Keratinocyte (primary cell): ENCODE data around the gene ZCCHC17. TPM values are rescaled to one million over a fixed set of nuclear protein-coding genes. Genes with fewer than 3 reads are reported as not detected.
A peak's percentile ranks its signal among the peaks of the same experiment; 100 is the strongest.

ENCODE experiments used
- DNase-seq: peaks from one replicate; pipeline ENCODE4 v3.0.0-alpha.2; 2011; ENCODE audit warnings: low read depth, missing footprints, low spot score
- FAIRE-seq: peaks from 2 replicates; lab custom pipeline; 2011; peaks lifted over from hg19 to GRCh38; lab: Jason Lieb, UNC
- H2AFZ ChIP-seq: 2 replicates; pipeline ENCODE4 v1.6.0; 2012; ENCODE audit warnings: low read length, control low read depth, inconsistent platforms; ENCODE audit not compliant: control insufficient read depth
- H3K27ac ChIP-seq: 2 replicates; pipeline ENCODE4 v1.5.1; 2011; ENCODE audit warnings: low read length; ENCODE audit not compliant: control insufficient read depth, insufficient read depth
- H3K27me3 ChIP-seq: 3 replicates; pipeline ENCODE4 v1.6.0; 2011; ENCODE audit warnings: low read length; ENCODE audit not compliant: control insufficient read depth, insufficient read depth; ENCODE audit errors: extremely low read depth
- H3K36me3 ChIP-seq, 2 experiments: 2 replicates in 1 of 2; 3 replicates in 1 of 2; pipeline ENCODE4 v1.5.1; 2011; ENCODE audit warnings: low read length in 2 of 2, mild to moderate bottlenecking in 1 of 2; ENCODE audit not compliant: control insufficient read depth in 2 of 2, insufficient read depth in 2 of 2; ENCODE audit errors: extremely low read depth in 1 of 2
- H3K4me1 ChIP-seq: 3 replicates; pipeline ENCODE4 v1.5.1; 2011; ENCODE audit warnings: low read length; ENCODE audit not compliant: control insufficient read depth, insufficient read depth; ENCODE audit errors: extremely low read depth
- H3K4me2 ChIP-seq: 3 replicates; pipeline ENCODE4 v1.6.0; 2011; ENCODE audit warnings: low read depth, low read length; ENCODE audit not compliant: control insufficient read depth, insufficient read depth; ENCODE audit errors: extremely low read depth
- H3K4me3 ChIP-seq, 3 experiments: fragments of 200-600 bp in 1 of 3; sonication (generic) in 1 of 3; 2 replicates in 2 of 3; 3 replicates in 1 of 3; pipeline ENCODE4 v1.5.1; 2011 to 2016; ENCODE audit warnings: low read length in 3 of 3, mild to moderate bottlenecking in 3 of 3, control low read depth in 2 of 3, inconsistent platforms in 1 of 3, low read depth in 1 of 3, mixed read lengths in 1 of 3, mixed run types in 1 of 3, moderate library complexity in 1 of 3; ENCODE audit not compliant: control insufficient read depth in 2 of 3, insufficient read depth in 2 of 3; ENCODE audit errors: extremely low read depth in 1 of 3
- H3K79me2 ChIP-seq: 2 replicates; pipeline ENCODE4 v1.6.0; 2012; ENCODE audit warnings: low read length; ENCODE audit not compliant: control insufficient read depth, insufficient read depth
- H3K9ac ChIP-seq: 3 replicates; pipeline ENCODE4 v1.6.0; 2011; ENCODE audit warnings: low read length; ENCODE audit not compliant: control insufficient read depth, insufficient read depth; ENCODE audit errors: extremely low read depth
- H3K9me1 ChIP-seq: 3 replicates; pipeline ENCODE4 v1.6.0; 2011; ENCODE audit warnings: low read length; ENCODE audit not compliant: control insufficient read depth, insufficient read depth; ENCODE audit errors: extremely low read depth
- H3K9me3 ChIP-seq: 2 replicates; pipeline ENCODE4 v1.5.1; 2012; ENCODE audit warnings: low read depth, low read length; ENCODE audit not compliant: control insufficient read depth
- H4K20me1 ChIP-seq: 3 replicates; pipeline ENCODE4 v1.6.0; 2011; ENCODE audit warnings: low read length; ENCODE audit not compliant: control insufficient read depth, insufficient read depth; ENCODE audit errors: extremely low read depth
- EZH2 ChIP-seq: IDR thresholded peaks from one replicate; pipeline ENCODE4 v1.6.1; 2012; ENCODE audit warnings: inconsistent platforms, mild to moderate bottlenecking, low read length, moderate library complexity
- dilution Hi-C: fragments of 300-500 bp; cut with MboI; formaldehyde crosslinking; loops from one replicate; pipeline ENCODE4 v1.7.0; 2020; ENCODE audit warnings: low sequenced_read_pairs; ENCODE audit not compliant: extremely low pct_ligation_motif_present
- polyA plus RNA-seq, 5 experiments: library from polyadenylated mRNA; depleted of rRNA in 3 of 5; stranded (reverse) in 3 of 5; stranded (forward) in 1 of 5; unstranded in 1 of 5; fragments of >200 nt; gene quantifications; 1 replicate in 1 of 5; 2 replicates in 3 of 5; 3 replicates in 1 of 5; pipeline versions ENCODE4 v1.2.1 to v1.2.3, GENCODE V29; 2011 to 2012; ENCODE audit warnings: missing spikeins in 2 of 5, low read depth in 1 of 5, low replicate concordance in 1 of 5
- TF ChIP-seq, protein P1 (sequence below), 3 experiments: IDR thresholded peaks in 1 of 3; conservative IDR thresholded peaks in 1 of 3; optimal IDR thresholded peaks in 1 of 3; 2 replicates in 2 of 3; 3 replicates in 1 of 3; pipeline versions ENCODE3 to v1.5.1; 2011; ENCODE audit warnings: low read length in 3 of 3, mild to moderate bottlenecking in 3 of 3, moderate library complexity in 2 of 3, control low read depth in 1 of 3, inconsistent platforms in 1 of 3; ENCODE audit not compliant: insufficient read depth in 2 of 3; ENCODE audit errors: extremely low read depth in 1 of 3

ZCCHC17 gene
- polyA plus RNA-seq, 1 donor (not counting 4 experiments of a cell fraction or from before 2014, with no cell fraction given), result 70.0 TPM

DNA sequence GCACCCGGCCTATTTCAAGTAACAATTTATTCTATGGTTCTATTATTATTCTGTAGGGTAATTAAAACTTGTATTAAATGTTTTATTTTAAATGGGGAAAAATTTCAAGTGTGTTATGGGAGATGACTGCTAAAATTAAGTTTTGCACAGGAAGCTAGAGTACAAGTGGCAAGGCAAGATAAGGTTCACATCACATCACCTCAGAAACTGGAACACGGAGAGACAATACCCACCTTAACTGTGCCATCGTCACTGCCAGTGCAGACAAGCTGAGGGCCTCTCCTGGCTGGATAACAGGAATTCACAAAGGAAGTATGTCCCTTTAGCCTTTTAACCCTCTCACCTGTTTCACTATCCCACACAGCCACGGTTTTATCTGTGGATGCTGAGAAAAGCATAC, 7.8 kb upstream of the ZCCHC17 start:
- dilution Hi-C loops, result no loop called here
- Histone ChIP-seq H3K4me3 (no peak overlapping the region), H2AFZ (no peak overlapping the region), H3K27ac (no peak overlapping the region), H3K9me1 (no peaks in the 10 kb centered on the region), H3K4me2 (no peak overlapping the region), H3K27me3 (no peaks in the 10 kb centered on the region), H3K4me1 (no peaks in the 10 kb centered on the region), H3K9ac (no peak overlapping the region), H3K36me3 (peaks cover 19 to 29% of the 10 kb centered on the region in 2 experiments), H3K79me2 (peaks cover 3% of the 10 kb centered on the region), H3K9me3 (no peaks in the 10 kb centered on the region), H4K20me1 (no peaks in the 10 kb centered on the region)
- DNase-seq (no peak), FAIRE-seq (no peak)
- TF ChIP-seq, protein P1, sequence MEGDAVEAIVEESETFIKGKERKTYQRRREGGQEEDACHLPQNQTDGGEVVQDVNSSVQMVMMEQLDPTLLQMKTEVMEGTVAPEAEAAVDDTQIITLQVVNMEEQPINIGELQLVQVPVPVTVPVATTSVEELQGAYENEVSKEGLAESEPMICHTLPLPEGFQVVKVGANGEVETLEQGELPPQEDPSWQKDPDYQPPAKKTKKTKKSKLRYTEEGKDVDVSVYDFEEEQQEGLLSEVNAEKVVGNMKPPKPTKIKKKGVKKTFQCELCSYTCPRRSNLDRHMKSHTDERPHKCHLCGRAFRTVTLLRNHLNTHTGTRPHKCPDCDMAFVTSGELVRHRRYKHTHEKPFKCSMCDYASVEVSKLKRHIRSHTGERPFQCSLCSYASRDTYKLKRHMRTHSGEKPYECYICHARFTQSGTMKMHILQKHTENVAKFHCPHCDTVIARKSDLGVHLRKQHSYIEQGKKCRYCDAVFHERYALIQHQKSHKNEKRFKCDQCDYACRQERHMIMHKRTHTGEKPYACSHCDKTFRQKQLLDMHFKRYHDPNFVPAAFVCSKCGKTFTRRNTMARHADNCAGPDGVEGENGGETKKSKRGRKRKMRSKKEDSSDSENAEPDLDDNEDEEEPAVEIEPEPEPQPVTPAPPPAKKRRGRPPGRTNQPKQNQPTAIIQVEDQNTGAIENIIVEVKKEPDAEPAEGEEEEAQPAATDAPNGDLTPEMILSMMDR (optimal IDR thresholded peaks at IDR 0.05 in 1 of 3, IDR thresholded peaks at IDR 0.05 in 1 of 3, conservative IDR thresholded peaks at IDR 0.05 in 1 of 3; ENCODE audit: extremely low read depth in 1 of 3, insufficient read depth in 2 of 3, low read length in 3 of 3), result no peak
- no peak for TF ChIP-seq EZH2

DNA sequence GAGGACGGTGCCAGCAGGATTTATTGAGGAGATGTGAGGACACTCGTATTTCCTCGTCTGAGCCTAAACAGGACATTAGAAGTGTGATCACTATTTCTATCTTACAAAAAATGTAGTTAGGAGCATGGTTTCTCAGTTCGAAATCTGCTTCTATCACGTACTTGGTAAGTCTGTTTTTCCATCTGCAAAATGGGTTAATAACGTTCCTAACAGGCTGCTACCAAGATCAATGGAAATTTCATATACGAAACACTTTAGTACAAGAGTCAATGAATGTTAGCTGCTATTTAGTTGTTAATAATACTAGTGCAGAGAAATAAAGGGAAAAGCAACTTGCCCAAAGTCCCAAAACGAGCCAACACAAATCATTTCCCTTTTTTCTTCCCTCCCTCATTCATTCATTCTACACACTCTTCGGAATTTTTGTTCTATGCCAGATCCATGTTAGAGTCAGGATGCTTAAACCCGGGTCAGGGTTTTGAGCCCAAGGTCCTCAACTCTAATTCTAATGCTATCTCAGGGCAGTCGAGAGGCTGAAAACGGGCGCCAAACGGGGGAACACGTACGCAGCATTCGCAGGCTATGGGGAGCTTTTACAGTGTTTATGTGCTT, 852 bp upstream of the ZCCHC17 start:
- no peak for TF ChIP-seq EZH2
- TF ChIP-seq, protein P1 (optimal IDR thresholded peaks at IDR 0.05 in 1 of 3, IDR thresholded peaks at IDR 0.05 in 1 of 3, conservative IDR thresholded peaks at IDR 0.05 in 1 of 3; ENCODE audit: extremely low read depth in 1 of 3, insufficient read depth in 2 of 3, low read length in 3 of 3), result no peak
- Histone ChIP-seq H4K20me1 (no peaks in the 10 kb centered on the region), H3K27me3 (no peaks in the 10 kb centered on the region), H3K79me2 (peaks cover 61% of the 10 kb centered on the region), H3K9ac (peak overlapping the region; percentile 97), H3K4me3 (peak overlapping the region; percentile 70 to 98 (median 96)), H3K27ac (peak overlapping the region; percentile 90), H2AFZ (peak overlapping the region; percentile 95), H3K4me2 (peak overlapping the region; percentile 69), H3K4me1 (peaks cover 24% of the 10 kb centered on the region), H3K9me3 (no peaks in the 10 kb centered on the region), H3K9me1 (peaks cover 2% of the 10 kb centered on the region), H3K36me3 (peaks cover 11 to 14% of the 10 kb centered on the region in 2 experiments)
- dilution Hi-C loops, result no loop called here
- FAIRE-seq, result no peak
- no peak for DNase-seq
